Head of caudate nucleus (tissue), 42 donors: ENCODE data around the gene NEURL4.

Experiments used
- DNase-seq, 42 donors: peaks; one replicate each; pipeline versions ENCODE4 v3.0.0 to v3.0.0-alpha.2; 2020 to 2021; ENCODE audit warnings: mixed read lengths in 7 of 42
- intact Hi-C: fragments of 100-400 bp; cut with DNase I; formaldehyde crosslinking; loops from one replicate; pipeline ENCODE4 v1.15.0; 2022

The NEURL4 gene

GRCh38 chr17:7328009-7328408 lies 1.1 kb downstream of the NEURL4 start:
- intact Hi-C loops: no loop called here
- no peak for DNase-seq

- intact Hi-C loops: no loop called here
These were observed 1.6 kb downstream of the NEURL4 start for GRCh38 chr17:7327501-7327900.

GRCh38 chr17:7327056-7327455 lies 2.1 kb downstream of the NEURL4 start:
- no peak for DNase-seq
- intact Hi-C loops: no loop called here

More at GRCh38 chr17:7327501-7327900, 1.6 kb downstream of the NEURL4 start:
- no peak for DNase-seq

GRCh38 chr17:7326186-7326585 lies 2.9 kb downstream of the NEURL4 start:
- DNase-seq: no peak

DNA sequence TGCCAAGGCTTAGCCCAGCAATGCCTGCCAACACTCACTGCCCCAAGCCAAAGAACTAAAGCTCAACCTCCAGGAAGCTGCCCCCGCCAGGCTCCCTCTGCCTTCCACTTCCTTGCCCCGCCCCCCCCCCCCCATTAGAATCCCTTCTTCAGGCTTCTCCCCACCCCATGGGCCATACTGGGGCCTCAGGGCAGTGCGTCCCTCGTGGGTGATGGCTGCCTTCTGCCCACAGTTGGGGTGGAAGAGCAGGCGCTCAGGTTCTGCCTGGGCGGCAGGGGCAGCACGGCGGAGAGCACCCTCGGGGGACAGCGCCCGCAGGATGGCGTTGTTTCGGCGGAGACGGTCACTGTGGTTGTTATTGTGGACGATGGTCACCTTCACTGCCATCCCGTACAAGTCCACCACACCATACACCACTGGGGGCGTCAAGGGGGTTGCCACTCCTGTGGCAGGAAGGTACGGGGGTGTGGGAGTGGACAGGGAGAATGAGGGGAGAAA lies 4.1 kb downstream of the NEURL4 start:
- no peak for DNase-seq
- intact Hi-C loops: no loop called here

More at GRCh38 chr17:7326186-7326585, 2.9 kb downstream of the NEURL4 start:
- intact Hi-C loops: no loop called here

DNA sequence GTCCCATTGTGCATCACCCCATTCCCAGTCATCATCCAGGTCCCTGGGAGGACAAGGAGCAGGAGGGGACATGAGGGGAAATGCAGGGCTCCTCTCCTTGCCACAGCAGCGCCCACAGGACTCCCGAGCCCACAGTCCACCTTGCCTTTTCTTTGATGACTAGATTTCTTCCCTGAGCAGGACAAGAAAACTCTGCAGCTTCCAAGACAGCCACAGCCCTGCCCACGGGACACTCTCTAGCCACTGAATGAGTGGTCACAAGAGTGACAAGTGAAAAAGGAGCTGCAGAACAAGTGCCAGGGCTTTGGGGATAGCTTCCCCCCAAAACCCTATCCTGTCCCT lies 4.7 kb downstream of the NEURL4 start:
- DNase-seq: no peak
- intact Hi-C loops: no loop called here

DNA sequence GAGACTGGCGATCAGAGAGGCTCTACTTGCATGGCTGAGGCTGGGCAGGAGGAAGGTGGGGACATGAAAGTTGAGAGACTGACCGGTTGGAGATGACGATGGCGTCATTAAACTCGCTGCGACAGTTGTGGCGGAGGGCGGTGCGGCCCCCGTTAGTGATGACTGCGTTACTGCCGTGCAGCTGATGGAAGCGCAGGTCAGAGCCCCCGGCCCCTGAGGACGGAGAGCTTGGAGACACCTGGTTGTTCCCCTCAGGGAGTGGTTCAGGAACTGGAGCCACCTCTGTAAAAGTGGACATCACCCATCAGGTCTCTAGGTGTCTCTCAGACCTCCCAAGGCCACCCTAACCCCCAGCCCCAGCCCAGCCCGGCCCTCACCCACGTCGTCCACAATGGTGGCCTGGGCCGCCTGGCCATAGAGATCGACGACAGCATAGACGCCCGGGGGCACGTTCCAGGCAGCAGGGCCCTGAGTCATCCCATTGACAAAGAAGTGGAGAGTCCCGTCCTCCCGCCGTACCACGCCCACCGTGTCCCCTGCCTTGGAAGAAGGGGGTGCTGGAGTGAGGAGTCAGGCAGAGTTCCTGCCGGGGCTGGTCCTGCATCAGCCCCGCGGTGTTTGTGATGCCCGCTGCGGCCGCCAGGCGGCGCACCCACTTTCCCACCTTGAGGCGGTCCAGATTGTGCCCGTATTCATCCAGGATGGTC lies 5.3 kb downstream of the NEURL4 start:
- intact Hi-C loops: no loop called here
- peak in 28 of 42 donors; percentile 17 to 75 (median 54) for DNase-seq

DNA sequence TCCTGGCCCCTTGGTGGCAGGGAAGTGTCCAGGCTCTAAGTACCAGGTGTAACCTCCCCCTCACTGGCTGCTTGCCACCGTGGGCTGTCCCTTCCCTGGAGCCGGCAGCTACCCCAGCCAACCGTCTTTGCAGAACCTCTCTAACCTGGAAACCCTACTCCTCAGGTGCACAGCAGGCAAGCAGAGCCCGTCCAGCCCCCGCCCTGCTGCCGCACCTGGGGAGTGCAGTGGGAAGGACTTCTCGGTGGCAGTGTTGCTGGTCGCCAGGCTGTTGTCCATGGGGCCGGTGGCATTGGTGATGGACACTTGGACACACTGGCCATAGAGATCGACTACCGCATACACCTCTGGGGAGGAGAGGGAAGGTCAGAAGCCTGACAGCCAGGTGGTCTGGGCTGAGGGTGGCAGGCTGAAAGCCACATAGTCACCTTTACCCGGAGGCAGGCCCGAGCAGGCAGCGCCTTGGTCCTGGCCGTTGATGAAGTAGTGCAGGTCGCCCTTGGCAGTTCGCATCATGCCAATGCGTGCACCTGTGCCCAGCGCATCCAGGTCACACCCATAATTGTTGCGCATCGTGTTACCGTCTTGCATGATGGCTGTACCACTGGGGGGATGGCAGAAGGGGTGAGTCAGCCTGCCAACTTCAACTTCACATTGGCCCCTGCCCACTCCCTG lies 6.5 kb downstream of the NEURL4 start:
- intact Hi-C loops: no loop called here
- DNase-seq: no peak

DNA sequence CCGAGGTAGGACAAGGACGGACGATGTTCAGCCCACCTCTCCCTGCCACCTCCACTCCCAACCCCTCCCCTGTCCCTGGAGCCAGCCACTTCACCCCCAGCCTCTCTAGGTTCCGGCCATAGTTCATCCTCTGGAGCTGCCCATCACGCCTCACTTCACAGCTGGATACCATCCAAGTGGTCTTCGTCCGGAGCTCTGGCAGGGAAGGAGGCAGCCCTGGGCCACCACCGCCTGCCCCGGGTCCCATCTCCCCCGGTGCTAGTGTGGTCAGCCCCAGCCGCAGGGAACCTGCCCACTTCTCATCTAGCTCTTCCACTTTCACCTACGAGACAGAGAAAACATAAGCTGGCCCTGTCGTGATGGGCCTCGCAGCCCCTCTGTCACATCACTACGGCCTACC lies 7.7 kb downstream of the NEURL4 start:
- DNase-seq: no peak
- intact Hi-C loops: no loop called here

GRCh38 chr17:7318121-7318860 lies 10.8 kb downstream of the NEURL4 start:
- DNase-seq: no peak
- intact Hi-C loops: no loop called here

DNA sequence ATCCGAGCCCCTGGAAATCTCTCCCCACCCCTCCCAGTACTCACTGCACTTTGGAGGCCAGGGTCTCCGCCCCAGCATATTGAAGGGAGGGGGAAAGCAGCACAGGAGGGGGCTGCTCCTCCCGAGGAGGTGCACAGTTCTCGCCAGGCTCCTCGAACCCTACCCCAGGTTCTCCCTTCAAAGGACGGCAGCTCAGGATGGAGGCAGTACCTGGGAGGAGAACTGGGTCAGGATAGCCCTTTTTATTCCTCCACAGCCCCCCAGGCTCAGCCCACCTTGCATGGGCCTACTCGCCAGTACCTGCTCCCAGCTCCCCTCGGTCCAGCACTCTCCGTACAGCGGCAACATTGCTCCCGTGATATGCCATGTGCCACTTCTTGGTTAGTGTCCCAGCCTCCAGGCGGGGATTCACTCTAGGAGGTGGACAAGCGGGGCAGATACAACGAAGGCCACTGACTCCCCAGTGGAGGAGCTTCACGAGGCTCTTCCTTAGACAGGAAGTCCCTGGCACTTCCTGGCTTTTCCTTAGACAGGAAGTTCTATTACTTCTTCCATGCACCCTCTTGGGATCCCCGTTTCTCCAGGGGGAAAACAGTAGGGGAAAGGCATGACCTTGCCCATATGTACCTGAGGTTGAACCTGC lies 11.9 kb downstream of the NEURL4 start:
- intact Hi-C loops: no loop called here
- no peak for DNase-seq

GRCh38 chr17:7315570-7316235 lies 13.4 kb downstream of the NEURL4 start:
- intact Hi-C loops: no loop called here
- peak; percentile 22 to 85 (median 63) for DNase-seq

GRCh38 chr17:7314719-7315569 lies 14.2 kb downstream of the NEURL4 start, which contains the start of gene GPS2:
Gene GPS2, minus strand, starts transcription at chr17:7315360. Its CDS starts 308 bp downstream, at chr17:7315052.
- DNase-seq: peak; percentile 84 to 98 (median 94)
- intact Hi-C loops: no loop called here

DNA sequence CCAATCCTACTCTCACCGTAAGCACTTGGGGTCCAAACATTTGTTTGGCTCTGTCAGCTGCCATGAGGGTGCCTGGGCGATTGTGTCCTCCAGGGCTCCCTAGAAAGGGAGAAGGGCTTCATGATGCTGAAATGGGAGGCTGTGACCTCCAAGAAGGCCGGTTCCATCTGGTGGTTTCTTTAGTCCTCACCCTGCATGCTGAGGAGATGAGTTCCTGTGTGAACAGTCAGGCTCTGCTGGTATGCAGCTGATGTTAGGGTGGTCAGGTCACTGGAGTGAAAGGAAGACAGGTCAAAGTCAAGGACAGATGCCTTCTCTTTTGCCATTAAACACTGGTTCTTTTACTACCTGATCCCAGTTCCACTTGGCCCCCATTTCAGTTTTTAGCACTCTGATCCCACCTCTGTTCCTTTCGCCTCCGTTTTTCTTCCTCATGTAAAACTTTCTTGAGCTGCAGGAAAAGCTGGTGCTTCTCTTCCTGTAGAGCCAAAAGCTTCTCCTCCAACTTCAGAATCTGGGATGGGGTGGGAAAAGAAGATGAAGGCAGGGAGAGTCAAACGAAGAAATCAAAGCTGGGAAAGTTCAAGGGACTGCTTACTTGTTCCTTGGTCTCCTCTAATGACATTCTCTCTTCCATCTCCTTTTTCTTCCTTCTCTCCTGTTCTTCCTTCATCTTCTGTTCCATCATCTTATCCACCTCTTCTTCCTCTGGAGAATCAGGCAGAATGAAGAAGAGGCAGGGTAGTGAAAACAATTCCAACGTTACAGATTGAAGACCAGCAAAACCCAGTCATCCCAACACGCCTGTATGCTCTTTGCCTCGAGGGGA lies 15.0 kb downstream of the NEURL4 start:
- intact Hi-C loops: no loop called here
- no peak for DNase-seq

GRCh38 chr17:7313088-7313889 lies 15.8 kb downstream of the NEURL4 start:
- intact Hi-C loops: no loop called here

DNA sequence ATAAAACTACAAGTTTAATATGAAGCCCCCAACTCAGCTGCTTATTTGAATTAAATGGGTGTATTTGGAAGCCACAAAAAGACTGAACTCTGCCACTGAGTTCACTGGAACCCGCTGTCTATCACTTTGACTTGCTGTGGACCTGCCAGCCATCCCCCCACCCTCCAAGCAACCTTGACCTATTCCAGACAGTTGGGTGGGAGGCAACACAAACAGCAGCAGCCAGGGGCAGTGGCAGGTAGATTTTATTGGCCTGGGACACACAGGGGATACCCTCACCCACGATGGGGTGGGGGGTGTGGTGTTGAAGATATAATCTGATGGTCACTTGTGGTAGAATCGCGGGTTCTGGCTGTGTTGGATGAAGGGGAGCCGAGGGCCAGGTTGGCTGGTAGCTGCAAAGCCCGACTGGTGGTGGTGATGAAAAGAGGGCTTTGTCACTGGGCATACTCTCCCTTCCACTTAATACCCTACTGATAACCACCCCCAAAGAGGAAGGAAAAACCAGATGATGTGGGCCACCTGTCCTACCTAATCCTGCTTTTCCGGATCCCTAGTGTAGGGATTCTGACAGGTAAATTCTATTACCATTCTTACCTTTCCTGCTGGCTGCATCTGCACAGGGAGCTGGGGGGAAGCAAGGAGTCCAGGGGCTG lies 16.6 kb downstream of the NEURL4 start:
- DNase-seq: no peak
- intact Hi-C loops: no loop called here

More at GRCh38 chr17:7313088-7313889, 15.8 kb downstream of the NEURL4 start:
- no peak for DNase-seq
